Ramos (cell line): ENCODE measurements around the gene CPNE8.

Experiments
- in situ Hi-C: fragments of 300-500 bp; cut with MboI; formaldehyde crosslinking; loops from one replicate; pipeline ENCODE4 v1.14.3; 2022; ENCODE audit warnings: low sequenced_read_pairs; ENCODE audit not compliant: unreplicated experiment

Gene CPNE8

GRCh38 chr12:38664661-38665269 is 240.6 kb downstream of the CPNE8 start:
- in situ Hi-C loops = no loop called here

GRCh38 chr12:38662829-38663228 is 242.6 kb downstream of the CPNE8 start:
- in situ Hi-C loops = no loop called here

GRCh38 chr12:38653650-38654049 is 251.7 kb downstream of the CPNE8 start:
- in situ Hi-C loops = no loop called here

- in situ Hi-C loops = no loop called here
Measured at GRCh38 chr12:38648813-38649212, 256.6 kb downstream of the CPNE8 start.

GRCh38 chr12:38646146-38646545 is 259.2 kb downstream of the CPNE8 start:
- in situ Hi-C loops = no loop called here

GRCh38 chr12:38639625-38640024 is 265.8 kb downstream of the CPNE8 start:
- in situ Hi-C loops = no loop called here

GRCh38 chr12:38638401-38638800 is 267.0 kb downstream of the CPNE8 start:
- in situ Hi-C loops = no loop called here

- in situ Hi-C loops = no loop called here
Measured at GRCh38 chr12:38633511-38633910, 271.9 kb downstream of the CPNE8 start.

- in situ Hi-C loops = no loop called here
Measured at GRCh38 chr12:38629064-38629463, 276.3 kb downstream of the CPNE8 start.

GRCh38 chr12:38628288-38628687 is 277.1 kb downstream of the CPNE8 start:
- in situ Hi-C loops = no loop called here

- in situ Hi-C loops = no loop called here
Measured at GRCh38 chr12:38625306-38625705, 280.1 kb downstream of the CPNE8 start.

- in situ Hi-C loops = loop anchor here (25.0 kb wide), 1 partner anchor 477 kb away; no protein-coding TSS in a partner anchor
Measured at GRCh38 chr12:38614171-38614570, 291.2 kb downstream of the CPNE8 start.

GRCh38 chr12:38610808-38611350 is 294.5 kb downstream of the CPNE8 start:
- in situ Hi-C loops = loop anchor here (25.0 kb wide), 1 partner anchor 474 kb away; no protein-coding TSS in a partner anchor

- in situ Hi-C loops = loop anchor here (25.0 kb wide), 1 partner anchor 470 kb away; no protein-coding TSS in a partner anchor
Measured at GRCh38 chr12:38607295-38607694, 298.1 kb downstream of the CPNE8 start.
